ENCODE results near the gene R3HDM4.

Gene R3HDM4

DNA sequence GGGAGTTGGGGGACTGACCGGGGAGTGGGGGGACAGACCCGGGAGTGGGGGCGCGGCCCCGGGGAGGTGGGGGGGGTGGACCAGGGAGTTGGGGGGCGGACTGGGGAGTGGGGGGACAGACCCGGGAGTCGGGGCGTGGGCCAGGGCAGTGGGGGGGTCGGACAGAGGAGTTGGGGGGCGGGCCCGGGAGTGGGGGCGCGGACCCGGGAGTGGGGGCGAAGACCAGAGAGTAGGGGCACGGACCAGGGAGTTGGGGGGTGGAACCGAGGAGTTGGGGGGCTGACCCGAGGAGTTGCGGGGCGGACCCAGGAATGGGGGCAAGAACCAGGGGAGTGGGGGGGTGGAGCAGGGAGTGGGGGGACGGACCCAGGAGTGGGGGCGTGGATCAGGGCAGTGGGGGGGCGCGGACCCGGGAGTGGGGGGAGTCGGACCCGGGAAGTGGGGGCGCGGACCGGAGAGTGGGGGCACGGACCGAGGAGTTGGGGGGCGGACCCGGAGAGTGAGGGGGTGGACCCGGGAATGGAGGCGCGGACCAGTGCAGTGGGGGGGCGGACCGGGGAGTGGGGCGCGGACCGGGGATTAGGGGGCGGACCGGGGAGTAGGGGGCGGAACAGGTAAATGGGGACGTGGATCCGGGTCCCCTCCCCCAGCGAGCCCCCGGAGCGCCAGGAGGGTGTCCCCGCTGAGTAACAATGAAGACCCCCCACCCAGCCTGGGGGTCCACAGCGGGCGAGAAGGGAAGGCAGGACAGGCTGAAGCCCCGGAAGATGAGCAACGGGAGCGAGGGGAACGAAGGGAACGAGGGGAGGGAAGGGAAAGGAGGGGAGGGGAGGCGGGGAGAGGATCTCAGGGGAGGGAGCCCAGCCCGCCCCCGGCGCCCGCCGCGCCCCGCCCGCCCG is 589 bp downstream of the R3HDM4 start:
- no peak for DNase-seq (ENCODE audit: low spot score)

DNA sequence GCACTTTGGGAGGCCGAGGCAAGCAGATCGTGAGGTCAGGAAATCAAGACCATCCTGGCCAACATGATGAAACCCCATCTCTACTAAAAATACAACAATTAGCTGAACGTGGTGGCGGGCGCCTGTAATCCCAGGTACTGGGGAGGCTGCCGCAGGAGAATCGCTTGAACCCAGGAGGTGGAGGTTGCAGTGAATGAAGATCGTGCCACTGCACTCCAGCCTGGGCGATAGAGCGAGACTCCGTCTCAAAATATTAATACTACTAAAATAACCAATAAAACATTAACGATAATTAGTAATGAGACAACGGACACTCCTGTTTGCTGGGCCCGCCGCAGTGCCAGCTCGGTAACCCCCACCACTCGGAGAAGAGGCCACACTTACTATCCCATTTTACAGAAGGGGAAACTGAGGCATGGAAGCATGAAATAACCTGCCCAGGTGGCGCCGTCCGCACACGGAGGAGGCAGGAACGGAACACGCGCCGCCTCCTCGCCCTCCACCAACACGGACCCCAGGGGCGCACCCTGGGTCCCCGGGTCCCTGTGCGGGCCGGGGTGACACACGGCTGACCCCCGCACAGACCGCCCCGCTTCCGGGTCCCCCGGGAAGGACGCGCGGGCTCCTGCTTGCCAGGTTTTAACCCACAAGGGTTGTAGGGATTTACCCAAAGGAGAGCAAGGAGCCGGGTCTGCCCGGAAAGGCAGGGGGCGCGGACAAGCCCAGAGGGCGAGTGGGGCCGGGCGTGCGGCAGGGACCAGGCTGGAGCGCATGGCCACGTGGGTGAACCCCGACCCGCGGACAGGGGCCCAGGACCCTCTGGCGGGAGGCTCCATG is 1.6 kb downstream of the R3HDM4 start:
- DNase-seq (ENCODE audit: low spot score): no peak

DNA sequence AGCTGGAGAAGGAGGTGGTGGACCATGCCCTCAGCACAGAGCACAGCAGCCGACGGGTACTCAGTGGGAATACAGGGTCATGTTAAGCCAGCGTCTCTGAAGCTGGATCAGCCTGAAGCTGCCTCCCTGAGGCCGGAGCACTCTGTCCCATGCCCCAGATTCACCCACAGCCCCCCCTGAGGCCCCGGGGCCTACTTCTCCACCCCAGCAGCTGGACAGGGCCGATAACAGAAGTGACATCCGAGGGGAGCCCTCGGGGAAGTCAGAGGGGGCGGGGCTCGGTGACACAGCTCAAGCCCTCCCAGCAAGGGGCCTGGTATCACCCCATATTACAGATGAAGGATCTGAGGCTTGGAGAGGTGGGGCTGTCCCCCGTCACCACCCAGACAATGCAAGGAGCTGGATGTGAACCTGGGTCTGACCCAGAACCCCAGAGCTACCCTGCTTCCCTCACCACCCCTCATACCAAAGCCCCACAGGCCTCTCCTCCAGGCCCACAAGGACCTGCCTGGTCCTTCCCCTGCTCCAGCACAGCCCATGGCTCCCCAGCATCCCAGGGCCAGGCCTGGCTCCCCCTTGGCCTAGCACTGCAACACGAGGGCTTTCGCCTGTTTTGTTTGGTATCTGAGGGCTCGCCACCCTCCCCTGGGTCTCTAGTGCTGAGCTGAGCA is 5.7 kb downstream of the R3HDM4 start:
- DNase-seq (ENCODE audit: low spot score): no peak

DNA sequence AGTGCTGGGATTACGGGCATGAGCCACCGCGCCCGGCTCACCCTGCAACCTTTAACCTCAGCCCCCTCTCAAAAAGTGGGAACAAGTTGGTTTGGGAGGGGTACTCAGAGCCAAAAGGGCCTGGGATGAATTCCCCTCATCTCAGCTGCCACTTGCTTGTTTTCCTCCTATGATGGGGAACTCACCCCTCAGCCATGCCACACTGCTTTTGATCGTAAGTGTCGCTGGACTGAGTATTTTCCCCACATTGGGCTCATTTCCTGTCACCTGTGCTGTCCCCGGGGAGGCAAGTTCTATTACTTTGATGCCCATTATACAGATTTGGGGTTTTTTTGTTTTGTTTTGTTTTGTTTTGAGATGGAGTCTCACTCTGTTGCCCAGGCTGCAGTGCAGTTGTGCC is 6.5 kb downstream of the R3HDM4 start:
- DNase-seq (ENCODE audit: low spot score): no peak

DNA sequence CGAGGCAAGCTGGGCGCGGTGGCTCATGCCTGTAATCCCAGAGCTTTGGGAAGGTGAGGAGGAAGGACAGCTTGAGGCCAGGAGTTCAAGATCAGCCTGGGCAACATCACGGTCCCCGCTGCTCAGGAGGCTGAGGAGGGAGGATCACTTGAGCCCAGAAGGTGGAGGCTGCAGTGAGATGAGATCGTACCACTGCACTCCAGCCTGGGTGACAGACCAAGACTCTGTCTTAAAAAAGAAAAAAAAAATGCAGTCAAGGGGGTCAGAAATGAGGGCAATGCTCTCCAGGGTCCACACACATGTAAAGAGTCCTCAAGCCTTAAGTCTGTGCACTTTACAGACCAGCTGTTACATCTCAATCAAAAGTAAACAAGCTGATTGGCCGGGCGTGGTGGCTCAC is 8.5 kb downstream of the R3HDM4 start:
- no peak for DNase-seq (ENCODE audit: low spot score)

DNA sequence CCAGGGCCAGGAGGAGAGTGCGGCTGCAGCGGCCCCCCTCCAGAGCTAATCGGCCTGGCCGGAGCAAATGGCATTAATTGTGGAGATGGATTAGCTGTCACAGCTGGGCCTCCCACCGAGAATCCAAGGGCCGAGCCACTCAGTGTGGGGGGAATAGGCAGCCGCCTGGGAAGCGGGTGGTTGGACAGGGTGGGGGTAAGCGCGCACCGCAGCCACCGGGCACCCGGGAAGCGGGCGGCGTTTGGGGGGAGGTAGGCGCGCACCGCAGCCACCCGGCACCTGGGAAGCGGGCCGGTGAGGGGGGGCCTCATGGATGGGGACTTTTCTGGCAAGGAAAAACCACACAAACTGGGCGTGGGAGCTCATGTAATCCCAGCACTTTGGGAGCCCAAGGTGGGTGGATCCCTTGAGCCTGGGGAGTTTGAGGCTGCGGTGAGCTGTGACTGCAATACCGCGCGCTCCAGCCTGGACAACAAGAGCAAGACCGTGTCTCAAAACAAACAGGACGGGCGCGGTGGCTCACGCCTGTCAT is 9.7 kb downstream of the R3HDM4 start:
- no peak for DNase-seq (ENCODE audit: low spot score)

DNA sequence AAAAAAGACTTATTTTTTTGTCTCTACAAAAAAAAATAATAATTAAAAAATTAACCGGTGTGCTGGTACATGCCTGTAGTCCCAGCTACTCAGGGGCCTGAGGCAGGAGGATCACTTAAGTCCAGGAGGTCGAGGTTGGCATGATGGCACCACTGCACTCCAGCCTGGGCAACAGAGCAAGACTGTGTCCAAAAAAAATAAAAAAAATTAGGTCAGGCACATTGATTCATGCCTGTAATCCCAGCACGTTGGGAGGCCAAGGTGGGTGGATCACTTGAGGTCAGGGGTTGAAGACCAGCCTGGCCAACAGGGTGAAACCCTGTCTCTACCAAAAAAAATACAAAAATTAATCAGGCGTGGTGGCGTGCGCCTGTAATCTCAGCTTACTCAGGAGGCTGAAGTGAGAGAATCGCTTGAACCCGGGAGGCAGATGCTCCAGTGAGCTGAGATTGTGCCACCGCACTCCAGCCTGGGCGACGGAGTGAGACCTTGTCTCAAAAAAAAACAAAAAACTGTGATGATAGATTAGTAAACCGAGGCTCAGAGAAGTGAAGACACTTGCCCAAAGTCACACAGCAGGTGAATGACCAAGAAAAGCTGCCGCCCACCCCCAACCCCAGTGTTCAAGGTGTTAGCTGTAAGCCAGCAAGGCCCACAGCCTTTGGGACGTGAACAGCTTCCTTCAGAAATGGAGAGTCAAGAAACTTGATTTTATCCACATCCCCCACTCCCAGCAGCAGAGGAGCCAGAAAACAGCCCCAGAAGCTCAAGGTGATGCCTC is 10.4 kb downstream of the R3HDM4 start:
- DNase-seq (ENCODE audit: low spot score): no peak

DNA sequence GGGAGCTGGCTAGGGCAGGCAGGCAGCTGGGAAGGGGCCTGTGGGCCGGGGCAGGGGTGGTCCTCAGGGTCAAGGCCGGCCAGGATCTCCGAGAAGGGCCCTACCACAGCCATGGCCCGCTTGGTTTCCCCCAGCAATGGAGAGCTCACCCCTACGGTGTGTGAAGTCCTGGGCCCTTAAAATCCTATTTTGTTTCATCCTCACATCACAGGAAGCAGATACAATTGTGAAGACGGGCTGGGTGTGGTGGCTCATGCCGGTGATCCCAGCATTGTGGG is 11.0 kb downstream of the R3HDM4 start:
- no peak for DNase-seq (ENCODE audit: low spot score)

DNA sequence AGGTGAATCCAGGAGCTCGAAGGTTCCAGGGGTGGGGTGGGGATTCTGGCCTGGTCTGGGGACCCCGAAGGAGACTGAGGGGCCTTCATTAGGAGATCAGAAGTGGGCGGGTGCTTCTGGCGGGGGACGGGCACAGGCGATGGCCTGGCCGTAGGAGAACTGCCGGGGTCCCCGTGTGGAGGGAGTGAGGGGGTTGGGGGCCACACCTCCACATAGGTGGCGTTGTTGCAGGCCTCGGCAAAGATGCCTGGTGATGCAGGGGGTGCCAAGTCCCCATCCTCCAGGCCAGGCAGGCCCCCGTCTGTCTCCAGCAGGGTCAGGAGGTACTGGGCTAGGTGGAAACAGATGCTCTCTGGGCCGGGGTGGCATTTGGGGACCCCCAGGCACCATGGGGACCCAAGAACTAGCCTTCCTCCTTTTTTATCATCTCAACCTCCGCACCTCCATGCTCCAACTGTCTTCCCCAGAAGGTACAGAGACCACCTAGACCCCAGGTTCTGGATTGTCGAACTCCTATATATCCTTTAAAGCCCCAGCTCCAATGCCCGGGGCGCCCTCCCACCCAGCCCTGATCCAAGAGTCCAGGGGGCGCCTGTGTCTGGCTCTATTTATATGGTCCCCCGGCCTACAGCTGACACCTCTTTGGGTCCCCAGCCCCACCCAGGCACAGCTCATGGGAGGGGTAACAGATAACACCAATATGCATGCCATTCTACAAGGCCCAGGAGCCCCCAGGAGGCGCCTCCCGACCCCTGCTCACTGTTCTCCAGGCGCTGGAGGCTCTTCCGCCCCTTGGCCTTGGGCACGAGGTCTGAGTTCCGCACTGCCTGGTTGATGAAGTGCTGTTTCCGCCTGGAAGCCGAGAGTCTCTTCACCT is 11.6 kb downstream of the R3HDM4 start:
- no peak for DNase-seq (ENCODE audit: low spot score)

DNA sequence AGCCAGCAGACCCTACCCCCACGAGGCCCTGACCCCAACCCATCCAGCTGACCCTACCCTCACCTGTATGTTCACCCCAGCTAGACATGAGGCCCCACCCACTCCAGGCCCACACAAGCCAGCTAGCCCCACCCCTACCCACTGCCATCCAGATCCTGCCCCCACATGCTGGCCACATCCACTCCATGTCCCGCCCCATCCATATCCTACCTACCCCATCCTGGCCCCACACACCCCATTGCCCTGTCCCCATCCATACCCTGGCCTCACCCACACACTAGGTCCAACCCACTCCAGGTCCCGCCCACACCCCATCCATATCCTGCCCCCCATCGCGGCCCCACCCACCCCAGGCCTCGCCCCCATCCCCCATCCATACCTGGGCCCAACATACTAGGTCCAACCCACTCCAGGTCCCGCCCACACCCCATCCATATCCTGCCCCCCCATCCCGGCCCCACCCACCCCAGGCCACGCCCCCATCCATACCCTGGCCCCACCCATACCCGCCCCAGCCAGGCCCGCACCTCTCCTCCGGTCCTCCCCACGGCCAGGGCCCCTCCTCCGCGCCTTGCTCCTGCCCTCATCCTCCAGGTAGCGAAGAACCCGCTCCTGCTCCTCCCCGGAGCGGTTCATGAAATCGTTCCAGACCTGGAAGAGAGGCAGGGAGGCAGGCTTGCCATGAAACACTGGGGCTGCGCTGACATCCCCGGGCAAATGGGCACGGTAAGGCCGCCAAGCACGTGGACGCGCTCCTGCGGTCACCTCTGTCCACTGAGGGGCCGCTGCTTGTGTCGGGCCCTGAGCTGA is 12.5 kb downstream of the R3HDM4 start:
- no peak for DNase-seq (ENCODE audit: low spot score)

DNA sequence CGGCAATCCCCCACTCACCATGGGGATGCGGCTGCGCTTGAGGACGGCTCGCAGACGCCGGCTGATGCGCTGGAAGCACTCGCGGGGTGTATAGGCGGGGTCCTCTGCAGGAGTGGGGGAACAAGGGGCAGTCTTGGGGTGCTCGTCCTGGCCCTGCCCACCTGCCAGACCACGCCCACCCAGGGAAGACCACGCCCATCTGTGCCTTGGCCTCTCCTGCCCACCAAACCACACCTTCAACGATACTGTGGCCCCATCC is 13.0 kb downstream of the R3HDM4 start:
- no peak for DNase-seq (ENCODE audit: low spot score)

DNA sequence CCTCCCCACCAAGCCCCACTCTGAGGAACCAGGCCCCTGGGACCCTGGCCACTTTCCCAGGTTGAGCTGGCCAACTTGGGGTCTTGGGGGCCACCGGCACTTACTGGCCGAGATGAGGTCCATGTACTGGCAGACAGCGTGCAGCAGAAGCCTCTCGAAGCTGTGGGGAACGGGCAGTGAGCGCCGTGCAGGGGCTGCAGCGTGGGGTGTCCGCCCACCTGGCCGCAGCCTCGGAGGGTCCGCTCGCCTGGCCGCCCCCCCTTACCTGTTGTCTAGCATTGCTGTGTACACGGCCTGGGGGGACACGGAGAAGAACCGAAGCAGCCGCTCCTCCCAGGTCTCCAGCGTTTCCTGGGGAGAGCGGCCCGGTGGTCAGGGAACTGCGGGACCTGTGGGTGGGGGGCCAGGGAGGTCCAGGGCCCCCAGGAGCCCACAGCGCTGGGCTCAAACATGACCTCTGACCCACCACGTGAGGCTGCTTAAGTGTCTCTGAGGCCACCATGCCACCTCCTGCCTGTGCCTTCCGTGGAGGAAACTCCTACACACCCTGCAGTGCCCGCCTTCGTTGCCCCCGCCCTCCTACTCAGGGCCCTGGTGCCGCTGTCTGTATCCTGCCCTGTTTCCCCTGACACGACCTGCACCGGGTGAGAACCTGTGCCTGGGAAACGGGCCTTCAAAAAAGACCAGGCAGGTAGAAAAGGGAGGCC is 13.5 kb downstream of the R3HDM4 start:
- DNase-seq (ENCODE audit: low spot score): no peak

DNA sequence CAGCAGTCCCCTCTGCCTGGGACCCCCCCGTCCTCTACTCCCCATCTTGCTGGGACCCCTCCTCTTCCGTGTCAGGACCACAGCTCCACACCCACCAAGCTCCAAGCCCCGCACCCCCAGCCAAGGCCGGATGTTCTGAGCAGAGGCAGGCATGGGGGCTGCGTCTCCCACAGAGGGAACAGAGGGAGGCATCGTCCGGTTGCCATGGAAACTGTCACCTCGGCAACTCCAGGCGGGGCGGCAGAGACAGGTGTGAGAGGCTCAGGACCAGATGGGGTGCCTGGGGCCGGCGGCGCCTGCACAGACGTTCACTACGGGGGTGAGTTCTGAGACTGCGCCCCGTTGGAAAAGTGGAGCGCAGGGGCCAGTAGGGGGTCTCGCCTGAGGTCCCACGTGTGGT is 14.4 kb downstream of the R3HDM4 start:
- no peak for DNase-seq (ENCODE audit: low spot score)

DNA sequence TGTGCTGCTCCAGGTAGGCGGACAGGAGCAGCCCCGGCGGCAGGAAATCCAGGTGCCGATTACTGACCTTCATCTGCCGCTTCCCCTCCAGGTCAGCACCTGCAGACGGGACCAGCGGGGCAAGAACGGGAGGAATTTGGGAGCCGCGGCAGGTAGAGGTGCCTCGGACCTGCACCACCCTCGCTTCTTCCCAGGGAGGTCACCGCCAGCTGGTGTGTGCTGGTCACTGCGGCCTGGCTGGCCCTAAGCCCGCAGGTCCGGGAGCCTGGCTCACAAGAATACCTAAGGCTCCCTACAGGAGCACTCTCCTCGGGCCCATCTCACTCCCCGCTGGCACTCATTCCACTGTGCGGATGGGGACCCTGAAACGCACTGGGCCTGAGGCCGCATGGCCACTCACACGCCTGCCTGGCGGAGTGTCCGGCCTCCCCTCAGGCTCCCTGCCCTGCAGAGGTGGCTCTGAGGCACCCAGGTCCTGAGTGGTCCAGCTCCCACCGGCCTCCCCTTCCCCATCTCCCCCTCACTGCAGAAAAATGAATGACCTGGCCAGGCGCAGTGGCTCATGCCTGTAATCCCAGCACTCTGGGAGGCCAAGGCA is 15.5 kb downstream of the R3HDM4 start:
- no peak for DNase-seq (ENCODE audit: low spot score)

DNA sequence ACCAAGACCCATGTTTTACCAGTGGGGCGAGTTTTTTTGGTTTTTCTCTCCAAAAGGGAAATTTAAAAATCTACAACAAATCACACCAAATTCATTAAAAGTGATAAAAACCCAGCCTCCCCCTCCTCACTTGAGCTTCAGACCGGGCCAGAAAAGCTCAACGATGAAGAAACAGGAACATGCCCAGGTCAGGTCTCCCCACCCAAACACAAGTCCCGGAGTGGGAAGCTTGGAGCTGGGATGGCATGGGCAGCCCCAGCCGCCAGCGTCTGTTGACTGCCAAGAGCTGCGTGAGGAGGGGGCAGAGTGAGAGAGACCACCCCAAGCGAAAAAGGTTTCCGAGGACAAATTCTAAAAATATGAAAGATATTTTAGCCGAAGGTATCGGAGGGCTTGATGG is 16.0 kb downstream of the R3HDM4 start:
- no peak for DNase-seq (ENCODE audit: low spot score)

DNA sequence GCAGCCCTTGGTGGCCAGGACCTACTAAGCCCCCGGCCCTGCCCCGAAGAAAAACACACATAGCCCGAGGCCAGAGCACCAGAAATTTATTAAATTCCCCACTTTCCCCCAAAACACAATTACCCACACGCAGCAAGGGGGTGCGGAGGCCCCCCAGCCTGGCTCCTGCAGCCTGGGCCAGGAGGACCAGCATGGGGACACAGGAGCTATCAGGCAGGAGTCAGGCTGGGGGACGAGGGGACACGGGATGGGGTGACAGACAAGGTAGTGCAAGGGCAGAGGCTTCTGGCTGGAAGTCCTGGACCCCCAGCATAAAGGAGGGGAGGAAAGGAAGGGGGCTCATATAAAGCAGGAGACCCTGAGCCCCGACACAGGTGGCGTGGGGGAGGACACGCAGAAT is 16.6 kb downstream of the R3HDM4 start:
- no peak for DNase-seq (ENCODE audit: low spot score)

DNA sequence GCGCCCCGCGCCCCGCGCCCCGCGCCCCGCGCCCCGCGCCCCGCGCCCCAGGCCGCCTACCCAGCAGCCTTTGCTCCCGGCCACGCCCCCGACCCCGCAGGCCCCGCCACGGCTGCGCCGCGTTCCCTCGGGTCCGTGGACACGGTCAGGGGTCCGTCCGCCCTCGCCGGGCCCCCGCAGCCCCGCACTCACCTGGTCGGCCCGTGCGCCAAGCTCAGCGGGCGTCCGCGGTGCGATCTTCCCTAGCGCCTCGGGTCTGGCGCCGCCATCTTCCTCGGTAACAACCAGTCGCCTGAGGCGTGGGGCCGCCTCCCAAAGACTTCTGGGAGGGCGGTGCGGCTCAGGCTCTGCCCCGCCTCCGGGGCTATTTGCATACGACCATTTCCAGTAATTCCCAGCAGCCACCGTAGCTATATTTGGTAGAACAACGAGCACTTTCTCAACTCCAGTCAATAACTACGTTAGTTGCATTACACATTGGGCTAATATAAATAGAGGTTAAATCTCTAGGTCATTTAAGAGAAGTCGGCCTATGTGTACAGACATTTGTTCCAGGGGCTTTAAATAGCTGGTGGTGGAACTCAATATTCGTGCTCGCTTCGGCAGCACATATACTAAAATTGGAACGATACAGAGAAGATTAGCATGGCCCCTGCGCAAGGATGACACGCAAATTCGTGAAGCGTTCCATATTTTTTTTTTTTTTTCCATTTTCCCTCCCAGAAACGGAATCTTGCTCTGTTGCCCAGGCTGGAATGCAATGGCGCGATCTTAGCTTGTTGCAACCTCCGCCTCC is 19.9 kb downstream of the R3HDM4 start, which contains the start of the genes MED16 and RNU6-9:
Gene MED16, minus strand, starts transcription at position 294 of the 796 bp plus-strand sequence. CDS start 2,056 bp downstream, outside the sequence.
Gene RNU6-9, plus strand, starts transcription at position 591 of the 796 bp plus-strand sequence.
- peak; percentile 95 for DNase-seq (ENCODE audit: low spot score)

DNA sequence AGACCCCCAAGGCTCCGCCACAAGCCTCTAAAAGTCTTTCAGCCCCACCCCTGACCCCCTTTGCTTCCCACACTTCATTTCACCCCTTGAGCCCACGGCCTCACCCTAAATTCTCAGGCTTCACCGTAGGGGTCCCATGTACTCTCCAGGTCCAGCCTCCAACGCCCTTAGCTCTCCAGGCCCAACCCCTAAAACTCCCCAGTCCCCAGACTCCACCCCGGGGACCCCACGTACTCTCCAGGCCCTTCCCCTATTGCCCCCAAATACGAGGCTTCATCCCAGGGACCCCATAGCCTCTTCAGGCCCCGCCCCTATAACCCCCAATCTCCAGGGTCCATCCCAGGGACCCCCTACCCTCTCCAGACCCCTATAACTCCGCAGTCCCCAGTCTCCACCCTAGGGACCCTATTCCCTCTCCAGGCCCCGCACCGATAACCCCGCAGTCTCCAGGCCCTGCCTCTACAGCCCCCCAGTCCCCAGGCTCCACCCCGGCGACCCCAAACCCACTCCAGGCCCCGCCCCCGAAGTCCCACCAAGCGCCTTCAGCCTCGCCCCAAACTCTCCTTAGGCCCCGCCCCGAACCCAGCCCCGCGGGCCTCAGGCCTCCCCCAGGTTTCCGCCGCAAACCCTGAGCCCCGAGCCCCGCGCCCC is 20.7 kb downstream of the R3HDM4 start:
- DNase-seq (ENCODE audit: low spot score): no peak
